Measurements from ENCODE around the gene TBC1D10A.

TBC1D10A gene

DNA sequence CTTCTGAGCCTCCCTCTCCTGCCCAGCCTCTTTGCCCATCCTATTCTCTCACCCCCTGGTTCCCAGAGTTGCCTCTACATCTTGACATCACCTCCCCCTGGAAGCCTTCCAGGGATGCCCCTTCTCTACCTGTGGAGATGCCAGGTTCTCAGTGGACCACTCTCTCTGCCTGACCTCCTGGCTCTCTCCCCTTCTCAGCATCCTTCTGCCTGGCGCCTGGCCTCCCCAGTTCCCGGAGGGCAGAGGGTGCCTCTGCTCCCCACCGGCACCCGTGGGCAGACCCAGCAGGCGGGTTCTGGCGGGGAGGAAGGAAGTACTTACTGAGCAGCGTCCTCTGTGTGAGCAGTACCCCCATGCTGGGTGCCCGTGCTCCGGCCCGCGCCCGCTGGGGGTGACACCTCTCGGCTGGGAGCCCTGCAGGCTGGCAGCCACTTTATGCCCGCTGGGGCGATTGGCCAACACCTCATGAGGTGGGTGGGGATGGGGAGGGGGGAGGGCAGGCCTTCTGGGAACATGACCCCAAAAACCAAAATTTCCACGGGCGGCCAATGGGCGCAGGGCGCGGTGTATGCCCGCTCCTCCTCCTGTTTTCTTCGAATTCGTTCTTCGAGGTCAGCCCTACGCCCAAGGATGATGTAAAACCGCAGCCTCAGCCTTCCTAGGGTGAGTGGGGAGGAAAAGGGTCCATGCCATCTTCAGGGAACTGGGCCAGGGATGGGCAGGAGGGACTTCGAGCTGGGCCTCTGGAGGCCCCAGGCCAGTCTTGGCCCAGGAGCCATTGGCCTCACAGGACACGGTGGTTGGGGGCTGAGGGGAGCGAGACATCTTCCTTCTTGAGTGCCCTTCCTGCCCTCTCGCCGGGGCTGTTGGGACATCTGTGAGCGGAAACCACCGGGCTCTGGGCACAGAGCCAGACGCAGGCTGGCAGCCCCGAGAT lies 60.0 kb downstream of the TBC1D10A start, which contains the start of gene OSM:
TSS of gene OSM (minus strand) at position 407 of the 937 bp plus-strand sequence. CDS start at position 355, 52 bp downstream.
- peak in 1 of 3 experiments; percentile 46 for DNase-seq (ENCODE audit: low read depth in 3 of 3)

DNA sequence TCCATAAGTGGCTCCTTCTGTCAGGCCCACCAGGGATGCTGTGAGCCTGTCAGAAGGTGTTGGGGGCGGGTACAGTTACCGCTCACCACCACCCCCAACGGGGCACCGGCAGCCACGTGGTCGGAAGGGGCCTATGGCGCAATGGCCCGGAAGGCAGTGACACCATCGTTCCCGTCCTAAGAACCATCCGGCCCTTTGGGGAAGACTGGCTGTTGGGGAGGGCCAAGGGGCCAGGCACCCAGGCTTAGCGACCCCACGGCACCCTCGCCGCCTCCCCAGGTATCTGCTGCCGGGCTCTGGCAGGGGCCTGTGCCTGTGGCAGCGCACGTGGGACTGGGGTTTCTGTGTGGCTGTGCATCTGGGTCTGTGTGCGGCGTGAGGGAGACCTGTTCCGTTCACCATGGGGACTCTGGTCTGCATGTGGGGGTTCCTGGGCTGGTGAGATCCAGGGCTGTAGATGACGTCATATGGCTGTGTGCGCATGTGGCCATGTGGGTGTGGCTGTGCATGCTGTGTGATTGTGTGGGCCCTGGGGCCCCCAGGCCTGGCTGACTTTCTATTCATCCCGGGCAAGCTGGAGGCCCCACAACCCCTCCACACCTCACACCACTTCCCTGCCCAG lies 60.8 kb downstream of the TBC1D10A start:
- peak in 2 of 3 experiments; percentile 77 to 81 for DNase-seq (ENCODE audit: low read depth in 3 of 3)

DNA sequence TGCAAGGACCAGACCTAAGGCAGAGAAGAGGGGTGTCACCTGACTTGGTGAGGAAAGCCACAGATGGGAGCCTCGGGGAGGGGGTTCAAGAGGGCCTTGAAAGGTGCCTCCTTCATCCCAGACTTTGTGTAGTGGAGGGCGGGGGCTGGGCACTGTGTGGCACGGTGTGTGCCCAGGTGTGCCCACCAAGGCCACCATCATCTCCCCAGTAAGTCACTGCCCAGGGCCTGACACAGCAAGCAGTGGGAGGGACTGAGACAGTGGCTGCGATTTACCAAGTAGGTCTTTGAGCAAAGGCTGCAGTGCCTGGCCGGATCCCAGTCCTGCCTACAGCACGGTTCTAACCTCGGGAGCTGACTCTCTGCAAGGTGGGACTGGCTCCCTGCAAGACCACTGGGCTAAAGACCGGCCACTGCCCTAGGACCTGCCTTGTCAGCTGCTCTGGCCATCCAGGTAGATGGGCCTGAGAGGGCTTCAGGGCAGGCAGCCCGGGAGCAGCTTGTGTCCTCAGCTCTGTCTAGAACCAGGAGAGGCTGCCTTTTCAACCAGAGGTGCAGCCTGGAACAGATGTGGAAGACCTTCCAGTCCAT lies 61.5 kb downstream of the TBC1D10A start:
- DNase-seq (ENCODE audit: low read depth in 3 of 3), result no peak

DNA sequence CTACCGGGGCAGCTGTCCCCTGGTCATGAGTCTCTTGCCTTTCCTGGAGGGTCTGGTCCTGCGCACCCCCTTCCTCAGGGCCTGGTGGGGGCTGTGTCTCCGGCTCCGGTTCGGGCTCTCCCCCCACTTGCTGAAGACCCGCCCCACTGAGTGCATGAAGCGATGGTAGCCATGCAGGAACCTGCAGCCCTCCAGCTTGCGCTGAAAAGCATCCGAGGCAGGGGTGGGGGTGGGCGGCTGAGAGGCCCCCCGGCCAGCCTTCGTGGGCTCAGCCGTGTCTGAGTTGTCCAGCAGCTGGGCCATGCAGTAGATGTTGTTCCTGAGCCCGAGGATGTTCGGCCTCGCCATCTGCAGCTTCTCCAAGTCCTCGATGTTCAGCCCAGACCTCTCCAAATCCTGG lies 62.9 kb downstream of the TBC1D10A start:
- DNase-seq (ENCODE audit: low read depth in 3 of 3), result no peak

DNA sequence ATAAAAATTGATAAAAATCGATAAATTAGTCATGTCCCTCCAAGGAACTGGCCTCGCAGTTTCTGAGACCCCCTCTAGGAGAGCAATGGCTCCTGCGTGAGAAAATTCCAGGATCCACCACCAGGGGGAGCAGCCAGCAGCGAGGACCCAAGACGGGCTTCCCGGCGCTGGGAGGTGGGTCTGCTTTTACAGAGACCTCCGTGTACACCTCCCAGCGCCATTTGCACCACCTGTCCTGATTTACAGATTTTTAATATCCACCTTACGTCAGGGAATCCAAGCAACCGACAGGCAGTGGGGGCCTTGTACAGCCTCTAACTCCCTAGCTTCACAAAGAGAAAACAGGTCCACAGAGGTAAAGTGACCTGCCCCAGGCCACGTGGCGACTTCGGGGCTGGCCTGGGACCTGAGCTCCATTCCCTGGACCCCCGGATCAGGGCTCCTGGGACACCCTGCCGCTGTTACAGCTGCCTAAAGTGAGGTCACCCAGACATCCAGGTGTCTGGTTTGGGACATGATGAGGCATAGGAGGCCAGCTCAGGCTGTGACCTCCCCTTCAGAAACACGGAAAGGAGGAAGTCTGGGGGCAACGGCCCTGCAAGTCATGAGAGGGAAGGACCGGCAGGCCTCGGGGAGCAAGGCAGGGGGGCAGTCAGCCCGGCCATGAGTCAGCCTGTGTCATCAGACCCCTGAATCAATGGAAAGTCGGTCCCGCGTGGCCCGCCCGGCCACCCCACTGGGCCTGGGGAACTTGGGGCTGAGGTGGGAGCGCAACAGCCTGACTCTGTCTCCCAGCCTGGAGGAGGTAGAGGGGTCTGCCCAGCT lies 63.6 kb downstream of the TBC1D10A start:
- DNase-seq (ENCODE audit: low read depth in 3 of 3), result peak; percentile 63 to 73 (median 69)

DNA sequence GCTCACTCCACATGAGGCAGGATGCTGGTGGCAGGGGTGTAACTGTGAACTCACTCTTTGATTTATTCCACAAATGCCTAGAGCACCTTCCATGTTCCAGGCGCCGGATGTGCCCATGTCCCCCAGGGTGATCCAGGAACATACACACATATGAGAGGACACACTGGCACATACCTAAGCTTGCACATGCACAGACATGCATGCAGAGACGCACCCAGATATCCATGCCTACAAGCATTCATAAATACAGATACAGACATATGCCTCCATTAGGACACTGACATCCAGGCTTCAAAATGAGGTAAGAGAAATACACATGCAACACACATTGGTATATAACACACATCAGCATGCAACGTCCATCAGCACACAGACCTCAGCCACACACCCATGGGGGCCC lies 64.6 kb downstream of the TBC1D10A start:
- DNase-seq (ENCODE audit: low read depth in 3 of 3), result no peak

DNA sequence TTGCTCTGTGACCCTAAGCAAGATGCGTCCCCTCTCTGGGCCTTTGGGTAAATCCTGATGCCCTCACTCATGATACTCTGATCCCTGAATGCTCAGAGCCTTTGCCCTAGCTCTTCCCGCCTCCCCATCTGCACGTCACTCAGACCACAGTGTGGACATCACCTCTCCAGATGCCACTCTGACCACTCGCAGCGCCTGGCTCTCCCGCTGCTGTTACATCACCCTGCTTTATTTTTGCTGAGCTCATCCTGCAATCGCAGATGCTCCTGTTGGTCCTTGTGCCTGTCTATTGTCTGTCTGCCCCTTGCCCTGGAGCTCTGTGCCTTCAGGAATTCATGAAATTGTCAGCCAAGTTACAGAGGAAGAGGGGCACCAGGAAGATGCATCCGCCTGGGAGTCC lies 65.6 kb downstream of the TBC1D10A start:
- no peak for DNase-seq (ENCODE audit: low read depth in 3 of 3)

DNA sequence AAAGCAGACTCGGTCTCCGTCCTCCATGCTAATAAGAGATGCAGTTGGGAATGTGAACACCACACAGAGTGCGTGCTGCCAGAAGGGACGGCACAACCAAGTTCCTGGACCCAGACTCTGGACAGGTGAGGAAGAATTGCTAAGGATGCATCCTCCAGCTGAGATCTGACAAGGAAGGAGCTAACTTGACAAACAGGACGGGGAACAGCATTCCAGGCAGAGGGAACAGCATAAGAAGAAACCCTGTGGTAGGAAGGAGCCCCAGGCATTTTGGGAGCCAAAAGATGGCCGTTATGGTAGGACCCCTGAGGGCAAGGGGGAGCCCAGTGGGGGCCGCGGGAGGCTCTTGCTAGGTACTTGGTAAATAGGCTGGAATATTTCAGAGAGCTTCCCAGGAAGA lies 66.1 kb downstream of the TBC1D10A start:
- DNase-seq (ENCODE audit: low read depth in 3 of 3), result no peak

DNA sequence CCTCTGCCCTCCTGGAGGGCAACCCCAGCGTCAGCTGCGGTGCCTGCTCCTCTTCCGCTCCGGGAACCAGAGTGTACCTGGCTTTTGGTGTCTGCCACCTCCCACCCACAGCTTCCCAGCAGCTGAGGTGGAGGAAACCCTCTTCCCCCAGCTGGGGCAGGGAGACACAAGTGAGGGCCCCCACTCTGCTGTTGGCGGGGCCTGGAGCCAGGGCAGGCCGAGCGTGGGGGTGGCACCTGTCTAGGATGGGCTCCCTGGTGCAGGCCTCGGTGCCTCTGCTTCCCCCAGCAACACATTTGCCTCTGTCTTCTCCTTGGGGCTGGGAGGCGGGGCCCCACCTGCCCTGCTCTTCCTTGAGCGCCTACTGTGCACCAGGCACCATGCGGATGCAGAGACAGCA lies 66.5 kb downstream of the TBC1D10A start:
- no peak for DNase-seq (ENCODE audit: low read depth in 3 of 3)

DNA sequence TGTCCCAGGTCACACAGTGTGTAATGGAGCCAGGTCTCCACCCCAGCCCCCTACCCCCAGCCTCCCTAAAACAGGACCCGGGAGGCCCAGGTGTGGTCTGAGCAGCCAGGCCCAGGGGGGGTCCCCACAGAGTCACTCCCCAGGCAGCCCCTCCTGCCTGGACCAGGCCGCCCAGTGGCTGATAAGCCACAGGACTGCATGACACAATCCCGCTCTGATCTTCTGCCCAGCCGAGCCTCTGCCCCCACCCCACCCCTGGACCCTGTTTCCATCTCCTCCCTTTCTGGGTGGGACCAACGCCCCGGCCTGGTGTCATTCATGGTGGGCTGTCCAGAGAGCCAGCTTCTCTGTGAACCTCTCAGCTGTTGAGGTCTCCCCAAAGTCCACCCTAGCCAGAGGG lies 72.4 kb downstream of the TBC1D10A start:
- no peak for DNase-seq (ENCODE audit: low read depth in 3 of 3)

DNA sequence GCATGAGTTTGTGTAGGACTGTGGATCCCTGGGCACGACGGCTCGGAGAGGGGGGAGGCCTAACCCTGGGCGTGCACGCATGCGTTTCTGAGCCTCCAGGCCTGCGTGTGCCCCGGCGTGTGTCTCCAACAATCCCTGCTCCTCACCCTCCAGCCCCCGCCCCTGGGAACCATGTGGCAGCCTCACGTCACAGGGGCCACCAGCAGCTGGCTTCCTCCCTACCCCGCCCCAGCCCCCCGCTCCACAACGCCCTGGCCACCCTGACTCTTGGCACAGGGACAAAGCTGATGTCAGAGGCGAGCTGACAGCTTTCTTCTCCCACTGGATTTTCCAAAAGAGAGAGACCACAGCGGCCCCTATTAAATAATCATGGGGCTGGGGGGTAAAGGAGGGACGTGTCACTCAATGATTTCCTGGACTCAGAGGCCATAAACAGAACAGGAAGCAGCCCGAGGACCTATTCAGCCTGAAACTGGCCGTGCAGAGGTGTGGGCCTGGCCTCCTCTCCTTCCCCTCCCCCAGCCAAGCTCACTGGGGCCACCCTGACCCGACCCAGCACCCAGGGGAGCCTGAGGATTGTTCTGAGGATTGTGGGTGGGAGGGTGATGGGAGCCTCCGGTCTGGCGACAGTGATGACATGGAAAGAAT lies 73.4 kb downstream of the TBC1D10A start:
- no peak for DNase-seq (ENCODE audit: low read depth in 3 of 3)

DNA sequence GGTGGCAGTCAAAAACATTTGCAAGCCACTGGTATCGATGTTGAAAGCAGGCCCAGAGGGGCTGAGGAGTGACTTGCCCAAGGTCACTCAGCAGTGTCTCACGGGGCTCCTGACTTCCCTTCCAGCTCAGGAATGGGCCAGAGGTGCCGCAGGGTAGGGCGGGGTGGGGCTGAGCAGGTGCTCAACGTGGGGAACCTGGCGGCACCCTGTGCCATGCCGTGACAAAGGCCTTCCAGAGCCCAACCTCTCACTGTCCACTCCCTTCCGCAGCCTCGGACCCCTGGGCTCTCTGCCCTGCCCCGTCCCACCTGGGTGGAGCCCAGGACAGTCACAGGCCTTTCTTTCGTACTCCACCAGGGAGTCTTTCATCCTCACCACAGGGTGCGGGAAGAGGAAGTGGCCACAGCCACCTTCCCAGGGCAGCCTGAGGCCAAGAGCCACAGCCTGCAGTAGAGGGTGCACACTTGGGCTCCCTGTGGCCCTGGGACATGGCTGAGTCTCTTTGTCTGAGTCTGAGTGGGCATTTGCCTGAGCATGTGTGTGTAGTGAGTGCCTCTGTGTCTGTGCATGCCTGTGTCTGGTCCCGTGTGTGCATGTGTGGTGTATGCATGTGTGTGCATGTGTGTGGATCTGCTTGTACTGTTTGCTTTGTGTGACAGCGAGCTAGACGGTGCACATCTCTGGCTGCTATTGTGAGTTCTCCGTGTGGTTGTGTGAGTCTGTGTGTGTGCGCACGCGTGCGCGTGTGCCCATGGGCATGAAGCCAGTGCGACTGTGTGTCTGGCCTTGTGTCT lies 74.1 kb downstream of the TBC1D10A start:
- DNase-seq (ENCODE audit: low read depth in 3 of 3), result no peak

DNA sequence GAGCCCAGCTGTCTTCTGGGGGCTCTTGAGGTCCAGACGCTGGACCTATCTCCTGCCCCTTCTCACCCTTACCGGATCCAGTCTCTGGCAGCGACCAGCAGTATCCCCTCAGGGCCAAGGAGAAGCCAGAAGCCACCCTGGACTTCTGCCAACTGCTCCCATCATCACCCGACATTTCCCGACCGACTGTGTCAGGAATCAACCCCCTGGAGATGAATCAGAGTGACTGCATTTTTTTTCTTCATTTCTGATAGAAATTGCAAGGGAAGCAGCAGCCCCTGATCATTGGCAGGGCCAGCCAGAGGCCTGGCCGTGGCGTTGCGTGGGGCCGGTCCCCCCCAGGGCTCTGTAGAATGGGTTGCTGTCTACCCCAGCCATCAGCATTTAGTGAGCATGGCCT lies 75.0 kb downstream of the TBC1D10A start:
- DNase-seq (ENCODE audit: low read depth in 3 of 3), result no peak

DNA sequence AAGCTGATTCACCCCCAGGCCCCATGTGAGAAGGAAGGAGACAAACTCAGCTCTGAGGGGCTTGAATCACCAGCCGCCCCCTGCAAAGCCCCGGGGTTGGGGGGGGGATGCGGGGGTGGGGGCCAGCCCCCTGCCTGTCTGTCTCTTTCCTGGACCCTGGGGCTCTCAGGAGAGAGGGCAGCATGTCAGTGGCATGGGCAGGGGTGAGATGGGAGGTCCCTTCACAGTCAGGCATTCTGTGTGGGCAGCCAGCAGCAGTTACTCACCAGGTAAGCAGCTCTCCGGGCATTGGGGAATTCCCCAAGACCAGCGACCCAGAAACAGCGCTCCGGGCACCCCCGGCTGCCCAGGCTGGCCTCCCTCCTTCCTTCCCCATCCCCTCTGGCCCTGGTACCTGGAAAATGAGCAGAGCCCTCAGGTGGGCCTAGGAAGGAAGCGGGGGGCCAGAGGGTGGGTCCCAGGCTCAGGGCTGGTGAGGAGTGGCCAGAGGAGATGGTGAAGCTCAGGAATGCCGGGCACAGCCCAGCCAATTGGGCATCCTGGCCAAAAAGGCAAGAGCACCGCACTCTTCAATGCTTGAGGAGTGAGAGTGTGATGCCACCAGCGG lies 76.0 kb downstream of the TBC1D10A start:
- DNase-seq (ENCODE audit: low read depth in 3 of 3), result no peak

DNA sequence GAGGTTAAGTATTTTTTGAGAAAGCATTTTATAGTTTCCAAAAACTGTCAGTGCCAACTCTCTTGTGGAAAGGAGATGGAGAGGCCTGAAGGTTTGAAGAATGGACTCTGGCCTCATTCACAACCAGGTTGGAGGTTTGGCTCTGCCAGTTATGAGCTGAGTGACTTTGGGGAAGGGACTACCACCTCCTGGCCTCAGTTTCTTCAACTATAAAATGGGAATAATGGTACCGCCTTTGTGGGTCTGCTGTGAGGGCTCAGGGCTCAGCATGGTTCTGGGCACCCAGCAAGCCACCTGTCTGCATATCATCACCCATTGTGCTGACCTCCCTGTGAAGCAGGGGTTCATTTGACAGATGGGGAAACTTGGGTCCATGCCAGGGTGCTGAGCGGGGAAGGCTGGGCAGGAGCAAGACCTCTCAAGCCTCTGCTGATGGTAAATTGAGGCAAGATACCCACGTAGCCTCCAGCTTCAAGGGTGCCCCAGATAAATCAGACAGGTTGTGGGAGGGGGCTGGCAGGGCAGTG lies 76.6 kb downstream of the TBC1D10A start:
- DNase-seq (ENCODE audit: low read depth in 3 of 3), result no peak

DNA sequence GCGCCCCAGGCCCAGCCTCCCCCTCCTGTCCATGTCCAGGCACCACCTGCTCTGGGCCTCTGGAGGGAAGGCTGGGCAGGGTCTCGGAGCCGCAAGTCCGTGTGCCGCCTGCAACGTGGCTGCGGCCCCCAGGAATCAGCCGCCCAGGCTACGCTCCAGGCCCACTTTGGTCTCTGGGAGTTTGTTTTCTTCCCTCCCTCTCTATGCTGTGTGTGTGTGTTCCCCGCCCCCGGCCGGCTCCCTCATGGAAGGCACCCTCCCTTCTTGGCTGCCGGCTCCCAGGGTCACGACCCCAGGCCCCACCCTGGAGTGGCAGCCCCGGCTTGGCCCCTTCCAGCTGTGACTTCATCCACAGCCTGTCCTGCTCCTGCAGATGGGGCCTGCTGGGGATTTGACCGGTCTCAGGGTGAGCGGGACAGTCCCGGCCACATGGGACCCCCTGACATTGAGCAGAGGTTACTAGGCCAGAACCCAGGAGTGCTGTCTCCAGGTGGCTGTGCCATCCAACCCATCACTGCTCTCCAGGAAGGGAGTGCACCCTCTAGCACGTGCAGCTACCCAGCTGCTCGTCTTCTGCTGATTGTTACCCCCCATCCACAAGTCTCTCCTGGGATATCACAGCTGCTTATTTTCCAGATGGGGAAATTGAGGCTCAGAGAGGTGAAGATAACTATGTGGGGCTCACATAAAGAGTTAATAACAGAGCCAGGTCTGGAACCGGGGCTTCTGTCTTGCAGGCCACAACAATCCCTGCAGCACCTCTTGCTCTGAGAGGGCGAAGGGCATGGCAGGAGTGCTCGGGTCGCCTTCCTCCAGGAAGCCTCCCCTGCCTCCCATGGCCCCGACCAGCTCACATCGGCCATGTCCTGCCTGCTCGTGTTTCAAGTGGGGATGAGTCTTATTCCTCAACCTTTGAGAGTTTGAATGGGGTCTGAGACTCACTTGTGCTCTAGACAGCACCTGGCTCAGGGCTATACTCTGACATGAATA lies 77.4 kb downstream of the TBC1D10A start:
- DNase-seq (ENCODE audit: low read depth in 3 of 3), result no peak

DNA sequence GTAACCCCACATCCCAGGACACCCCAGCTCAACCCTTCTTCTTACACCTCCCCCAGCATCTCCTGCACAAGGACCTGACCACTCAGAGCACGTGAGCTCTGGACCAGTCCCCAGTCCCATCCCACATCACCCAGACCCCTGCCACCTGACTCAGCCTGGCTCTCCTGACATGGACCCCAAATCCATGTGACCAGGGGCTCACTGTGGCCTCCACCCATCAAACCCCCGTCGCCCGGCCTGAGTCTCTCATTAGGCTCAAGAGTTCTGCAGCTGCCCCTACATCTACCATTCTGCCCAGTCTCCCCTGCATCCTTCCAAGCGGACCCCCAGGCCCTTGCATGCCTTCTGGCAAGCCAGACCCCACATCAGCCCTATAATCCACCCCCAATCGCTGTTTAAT lies 78.3 kb downstream of the TBC1D10A start:
- DNase-seq (ENCODE audit: low read depth in 3 of 3), result no peak

DNA sequence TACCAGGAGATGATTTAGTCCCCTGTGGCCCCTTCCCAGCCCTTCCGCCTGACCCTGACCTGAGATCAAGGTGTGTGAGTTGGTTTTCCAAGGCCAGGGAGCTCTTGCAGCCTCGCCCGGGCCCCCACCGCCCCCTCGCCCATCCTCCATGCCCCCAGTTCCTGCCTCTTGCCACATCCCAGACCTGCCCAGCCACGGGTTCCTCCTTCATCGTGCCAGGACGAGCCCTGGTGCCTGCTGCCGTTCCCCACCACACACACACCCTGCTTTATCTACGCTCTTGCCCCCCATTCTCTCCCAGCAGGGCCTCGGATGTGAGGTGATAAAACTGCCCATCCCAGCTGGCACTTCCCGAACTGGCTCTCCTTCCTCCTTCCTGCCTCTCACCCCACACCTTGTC lies 78.8 kb downstream of the TBC1D10A start:
- DNase-seq (ENCODE audit: low read depth in 3 of 3), result no peak

DNA sequence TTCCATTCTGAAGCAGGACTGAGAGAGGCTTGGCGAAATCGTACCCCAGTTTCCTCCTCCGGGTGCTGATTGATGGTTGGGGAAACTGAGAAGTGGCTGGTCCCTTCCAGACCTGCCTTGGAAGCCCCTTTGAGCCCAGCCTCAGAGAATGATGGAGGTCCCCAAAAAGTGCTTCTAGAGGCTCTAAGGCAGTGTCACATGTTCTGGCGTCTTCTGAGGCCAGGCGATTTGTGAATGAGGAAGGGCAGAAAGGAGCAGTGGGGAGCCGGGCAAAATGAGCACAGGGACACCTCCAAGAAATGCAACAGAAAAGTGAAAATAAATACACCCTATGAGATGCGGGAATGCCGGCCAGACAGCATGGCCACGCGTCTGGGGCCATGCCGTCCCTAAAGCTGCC lies 79.2 kb downstream of the TBC1D10A start:
- DNase-seq (ENCODE audit: low read depth in 3 of 3), result no peak
